ENCODE results near the gene JAG1.

DNA sequence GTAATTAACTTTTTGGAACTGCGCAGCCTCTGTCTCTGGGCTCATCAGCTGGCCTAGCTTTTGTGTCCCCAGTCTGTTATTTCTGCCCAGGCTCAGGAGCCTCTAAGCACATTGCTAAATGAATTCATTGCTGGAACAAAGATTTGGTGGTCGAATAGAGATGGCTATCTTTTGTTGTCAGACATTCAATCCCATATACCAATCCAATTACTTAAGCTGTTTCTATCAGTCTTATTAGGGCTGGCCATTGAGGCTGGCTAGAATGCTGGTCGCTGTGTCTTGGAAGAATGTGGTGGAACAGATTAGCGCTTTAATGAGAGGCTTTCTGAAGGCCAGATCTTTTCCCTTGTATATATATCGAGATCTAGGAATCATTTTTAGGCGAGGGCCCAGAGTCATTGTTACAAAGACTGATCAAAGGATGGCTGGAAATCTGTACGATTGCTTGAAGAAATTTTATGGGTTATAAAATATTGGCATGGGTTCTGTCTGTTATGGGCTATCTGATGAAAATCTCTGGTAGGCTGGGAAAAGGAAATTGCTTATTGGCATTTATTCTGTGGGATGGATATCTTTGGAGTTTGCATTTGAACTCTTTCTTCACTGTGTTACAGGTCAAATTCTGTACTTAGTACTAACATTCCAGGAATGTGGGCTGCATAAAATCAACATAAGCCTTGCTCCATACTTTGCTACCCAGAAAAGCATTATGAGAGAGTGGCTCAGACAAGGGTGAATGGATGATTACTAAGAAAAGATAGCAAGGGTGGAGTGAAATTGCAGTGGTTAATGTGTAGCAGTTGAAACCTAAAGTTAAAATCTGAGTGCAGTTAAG, 34.8 kb upstream of the JAG1 start:
- TF ChIP-seq, protein P1, sequence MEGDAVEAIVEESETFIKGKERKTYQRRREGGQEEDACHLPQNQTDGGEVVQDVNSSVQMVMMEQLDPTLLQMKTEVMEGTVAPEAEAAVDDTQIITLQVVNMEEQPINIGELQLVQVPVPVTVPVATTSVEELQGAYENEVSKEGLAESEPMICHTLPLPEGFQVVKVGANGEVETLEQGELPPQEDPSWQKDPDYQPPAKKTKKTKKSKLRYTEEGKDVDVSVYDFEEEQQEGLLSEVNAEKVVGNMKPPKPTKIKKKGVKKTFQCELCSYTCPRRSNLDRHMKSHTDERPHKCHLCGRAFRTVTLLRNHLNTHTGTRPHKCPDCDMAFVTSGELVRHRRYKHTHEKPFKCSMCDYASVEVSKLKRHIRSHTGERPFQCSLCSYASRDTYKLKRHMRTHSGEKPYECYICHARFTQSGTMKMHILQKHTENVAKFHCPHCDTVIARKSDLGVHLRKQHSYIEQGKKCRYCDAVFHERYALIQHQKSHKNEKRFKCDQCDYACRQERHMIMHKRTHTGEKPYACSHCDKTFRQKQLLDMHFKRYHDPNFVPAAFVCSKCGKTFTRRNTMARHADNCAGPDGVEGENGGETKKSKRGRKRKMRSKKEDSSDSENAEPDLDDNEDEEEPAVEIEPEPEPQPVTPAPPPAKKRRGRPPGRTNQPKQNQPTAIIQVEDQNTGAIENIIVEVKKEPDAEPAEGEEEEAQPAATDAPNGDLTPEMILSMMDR (IDR thresholded peaks at IDR 0.05): no peak
- TF ChIP-seq NFE2L2 (conservative IDR thresholded peaks at IDR 0.05; ENCODE audit: low read length) (no peak), CBX8 (IDR thresholded peaks at IDR 0.05) (no peak)
